Frontal cortex (tissue), 4 donors: ENCODE data around the gene HOMER2. TPM values are rescaled to one million over a fixed set of nuclear protein-coding genes. Genes with fewer than 3 reads are reported as not detected.
"Not testable (repeated sequence)": the region's sequence is repeated elsewhere in the genome, so short reads cannot be mapped to it uniquely, and the experiment has no call there.

Experiments used
- DNase-seq, 2 donors: peaks; one replicate each; pipeline ENCODE4 v3.0.0; 2012; ENCODE audit warnings: low spot score in 2 of 2
- FAIRE-seq: peaks from 2 replicates; lab custom pipeline; 2012; peaks lifted over from hg19 to GRCh38; lab: Jason Lieb, UNC
- total RNA-seq: library from RNA; depleted of rRNA; stranded (reverse); fragments of >200 nt; gene quantifications from one replicate; pipeline ENCODE4 v1.2.3, GENCODE V29; 2014
- donor health status: control.
- donor health status: control.
- donor health status: control.

Gene HOMER2
- total RNA-seq, 1 donor from 2014 or later: 45.2 TPM

DNA sequence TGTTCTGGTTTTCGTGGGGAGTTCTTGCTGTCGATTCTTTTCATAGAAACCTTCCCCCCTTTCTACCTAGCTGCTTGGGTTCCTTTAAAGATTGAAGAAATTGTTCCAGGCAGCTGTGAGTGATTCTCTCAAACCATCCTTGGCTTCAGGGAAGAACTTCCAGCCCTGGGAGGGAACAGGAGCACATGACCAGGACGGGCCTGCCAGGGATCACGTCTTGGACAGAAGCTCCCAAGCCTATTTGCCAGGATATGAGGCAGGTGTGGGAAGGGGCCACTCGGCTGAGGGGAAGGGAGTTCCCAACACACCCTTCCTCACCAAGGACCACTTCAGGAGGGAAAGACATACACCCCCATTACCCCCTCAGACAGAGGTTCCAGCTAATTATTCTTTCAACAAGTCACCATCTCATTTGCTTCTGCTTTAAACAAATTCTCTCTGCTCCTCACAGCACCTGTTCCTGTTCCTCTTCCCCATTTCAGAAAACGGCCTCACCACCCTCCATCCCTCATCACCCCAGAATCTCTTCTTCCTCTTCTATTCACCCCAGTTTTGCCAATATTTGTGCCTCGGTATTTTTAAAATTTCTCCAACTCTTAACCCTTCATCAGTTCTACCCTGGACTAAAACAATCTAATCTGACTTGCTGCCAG, 80.6 kb downstream of the HOMER2 start:
- DNase-seq (no peak), FAIRE-seq (no peak)

DNA sequence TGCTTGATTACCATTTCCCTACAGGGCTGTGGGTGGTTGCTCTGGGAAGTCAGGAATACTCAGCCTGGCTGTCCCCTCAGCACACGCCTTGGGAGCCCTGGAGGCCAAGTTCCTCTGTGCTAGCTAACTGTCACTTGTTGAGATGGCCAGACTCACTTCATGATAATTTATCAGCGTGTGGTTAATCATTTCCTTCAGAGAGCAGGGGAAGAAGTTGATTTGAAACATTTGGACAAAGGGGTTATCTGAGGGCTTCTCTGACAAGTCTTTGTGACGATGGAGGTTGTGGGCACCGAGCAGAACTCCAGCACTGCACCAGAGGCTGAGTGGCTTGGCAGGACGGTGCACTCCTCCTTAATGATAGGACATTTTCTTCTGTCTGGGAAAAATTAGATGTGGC, 81.2 kb downstream of the HOMER2 start:
- FAIRE-seq (no peak), DNase-seq (no peak)

DNA sequence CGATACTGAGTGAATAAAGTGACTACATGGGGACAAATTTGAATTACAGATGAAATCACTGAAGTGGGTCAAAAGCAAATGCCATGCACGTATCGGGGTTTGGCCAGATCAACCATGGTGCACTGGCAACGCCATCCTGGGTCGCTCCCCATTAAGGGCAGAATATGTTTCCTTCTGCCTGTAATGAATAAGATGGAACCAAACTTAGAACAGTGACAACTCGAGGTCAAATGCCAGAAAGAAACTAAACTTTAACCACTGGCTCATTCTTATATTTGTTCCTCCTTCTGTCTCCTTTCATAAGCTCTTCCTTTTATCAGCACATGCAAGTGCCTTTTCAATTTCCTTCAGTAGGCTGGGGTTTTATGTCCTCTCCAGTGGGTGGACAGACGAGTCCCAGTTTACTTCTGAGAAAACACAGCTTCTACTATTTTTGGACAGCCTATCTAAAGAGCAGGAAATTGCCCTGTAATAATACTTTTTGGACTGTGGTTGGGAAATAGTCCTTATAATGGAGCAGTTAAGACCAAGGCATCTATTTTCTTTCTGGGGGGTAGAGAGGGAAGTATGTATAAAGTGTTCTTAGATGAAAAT, 81.7 kb downstream of the HOMER2 start:
- no peak for DNase-seq
- FAIRE-seq: no peak

DNA sequence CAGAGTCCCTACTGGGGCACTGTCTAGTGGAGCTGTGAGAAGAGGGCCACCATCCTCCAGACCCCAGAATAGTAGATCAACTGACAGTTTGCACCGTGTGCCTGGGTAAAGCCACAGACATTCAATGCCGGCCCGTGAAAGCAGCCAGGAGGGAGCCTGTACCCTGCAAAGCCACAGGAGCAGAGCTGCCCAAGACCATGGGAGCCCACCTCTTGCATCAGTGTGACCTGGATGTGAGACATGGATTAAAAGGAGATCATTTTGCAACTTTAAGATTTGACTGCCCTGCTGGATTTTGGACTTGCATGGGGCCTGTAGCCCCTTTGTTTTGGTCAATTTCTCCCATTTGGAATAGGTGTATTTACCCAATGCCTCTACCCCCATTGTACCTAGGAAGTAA, 86.5 kb downstream of the HOMER2 start:
- not testable (repeated sequence) for FAIRE-seq, DNase-seq

DNA sequence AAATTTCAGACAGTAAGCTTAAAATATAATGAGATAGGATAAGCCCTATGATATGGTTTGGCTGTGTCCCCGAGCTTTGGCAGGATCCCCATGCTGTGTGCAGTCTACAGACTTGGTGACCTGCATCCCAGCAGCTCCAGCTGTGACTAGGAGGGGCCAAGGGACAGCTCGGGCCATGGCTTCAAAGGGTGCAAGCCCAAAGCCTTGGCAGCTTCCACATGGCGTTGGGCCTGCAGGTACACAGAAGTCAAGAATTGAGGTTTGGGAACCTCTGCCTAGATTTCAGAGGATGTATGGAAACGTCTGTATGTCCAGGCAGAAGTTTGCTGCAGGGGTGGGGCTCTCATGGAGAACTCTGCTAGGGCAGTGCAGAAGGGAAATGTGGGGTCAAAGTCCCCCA, 86.9 kb downstream of the HOMER2 start:
- DNase-seq, FAIRE-seq: not testable (repeated sequence)

DNA sequence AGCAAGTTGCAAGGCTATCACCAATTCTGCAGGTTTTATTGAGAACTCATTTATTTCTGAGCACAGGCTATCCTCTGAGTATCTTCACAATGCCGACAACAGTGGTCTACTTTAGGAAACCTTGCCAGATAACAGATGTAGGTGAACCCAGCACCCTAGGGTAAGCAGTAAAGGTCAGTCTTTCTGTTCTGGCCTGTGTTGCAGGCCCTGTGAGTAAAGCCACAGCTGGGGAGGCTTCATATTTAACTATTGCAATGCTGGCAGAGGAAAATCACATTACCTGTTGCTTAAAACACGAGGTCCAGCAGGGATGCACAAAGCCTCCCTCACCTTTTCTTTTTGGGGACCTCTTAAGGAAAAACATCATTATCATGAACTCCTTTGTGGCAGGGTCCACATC, 87.6 kb downstream of the HOMER2 start:
- no peak for DNase-seq
- no peak for FAIRE-seq

DNA sequence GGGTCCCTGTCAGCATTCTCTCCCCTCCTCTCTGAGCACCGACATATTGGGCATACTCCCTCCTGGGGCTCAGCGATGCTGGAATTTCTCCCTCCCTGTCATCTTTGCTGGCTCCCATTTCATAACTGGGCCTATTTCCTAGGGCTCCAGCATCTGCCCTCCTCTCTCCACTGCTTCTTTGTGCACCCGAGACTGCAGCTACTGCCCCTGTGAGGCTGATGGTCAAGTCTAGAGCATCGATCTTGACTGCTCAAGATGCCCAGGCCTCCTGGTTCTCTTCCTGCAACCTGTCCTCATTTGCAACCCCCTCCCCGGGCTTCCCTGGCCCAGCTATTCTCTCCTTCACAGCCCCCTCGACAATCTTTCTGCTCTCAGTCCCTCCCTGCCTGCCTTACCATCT, 89.6 kb downstream of the HOMER2 start:
- FAIRE-seq (no peak), DNase-seq (no peak)

DNA sequence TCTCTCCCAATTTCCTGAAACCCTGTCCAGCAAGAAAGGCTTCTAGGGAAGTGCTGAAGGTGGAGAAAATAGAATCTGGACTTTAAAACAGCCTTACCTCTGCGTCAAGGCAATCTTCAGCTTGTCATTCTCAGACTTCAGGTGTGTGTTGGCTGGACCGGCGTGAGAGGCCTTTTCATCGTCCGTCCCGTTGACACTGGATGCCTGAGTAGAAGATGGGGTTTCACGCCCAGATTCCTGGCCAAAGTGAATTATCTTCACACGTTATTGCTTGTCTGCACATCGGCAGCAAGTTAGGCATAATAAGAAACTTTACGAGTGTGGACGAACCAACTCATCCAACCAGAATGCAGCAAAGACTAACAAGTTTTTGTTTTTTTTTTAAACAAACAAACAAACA, 93.6 kb downstream of the HOMER2 start:
- DNase-seq: no peak
- FAIRE-seq: no peak

DNA sequence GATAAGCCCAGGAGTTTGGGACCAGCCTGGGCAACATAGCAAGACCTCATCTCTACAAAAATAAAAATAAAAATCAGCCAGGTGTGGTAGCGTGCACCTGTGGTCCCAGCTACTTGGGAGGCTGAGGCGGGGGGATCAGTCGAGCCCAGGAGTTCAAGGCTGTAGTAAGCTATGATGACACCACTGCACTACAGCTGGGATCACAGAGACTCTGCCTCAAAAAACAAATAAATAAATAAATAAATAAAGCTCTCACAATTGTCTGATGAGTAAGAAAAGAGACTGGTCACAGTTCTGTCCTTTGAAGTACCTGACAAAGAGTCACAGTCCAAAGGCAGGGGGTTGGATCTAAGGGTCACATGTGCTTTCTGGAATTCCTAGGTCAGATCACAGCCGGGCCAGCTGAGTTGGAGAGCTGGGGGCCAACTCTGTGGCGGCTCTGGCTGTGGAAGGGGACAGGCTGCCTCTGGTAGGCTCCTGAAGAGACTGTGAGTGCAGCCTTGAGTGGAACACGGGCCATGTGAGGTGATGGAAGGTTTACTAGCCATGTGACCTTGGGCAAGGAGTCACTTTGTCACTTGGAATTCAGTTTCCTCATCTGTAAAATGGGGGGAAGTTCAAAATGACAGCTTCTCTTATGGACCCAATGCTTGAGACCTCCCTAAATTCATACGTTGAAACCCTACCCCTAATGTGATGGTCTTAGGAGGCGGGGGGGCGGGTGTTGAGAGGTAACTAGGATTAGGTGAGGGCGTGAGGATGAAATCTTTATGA, 95.9 kb downstream of the HOMER2 start:
- no peak for DNase-seq
- FAIRE-seq: no peak

DNA sequence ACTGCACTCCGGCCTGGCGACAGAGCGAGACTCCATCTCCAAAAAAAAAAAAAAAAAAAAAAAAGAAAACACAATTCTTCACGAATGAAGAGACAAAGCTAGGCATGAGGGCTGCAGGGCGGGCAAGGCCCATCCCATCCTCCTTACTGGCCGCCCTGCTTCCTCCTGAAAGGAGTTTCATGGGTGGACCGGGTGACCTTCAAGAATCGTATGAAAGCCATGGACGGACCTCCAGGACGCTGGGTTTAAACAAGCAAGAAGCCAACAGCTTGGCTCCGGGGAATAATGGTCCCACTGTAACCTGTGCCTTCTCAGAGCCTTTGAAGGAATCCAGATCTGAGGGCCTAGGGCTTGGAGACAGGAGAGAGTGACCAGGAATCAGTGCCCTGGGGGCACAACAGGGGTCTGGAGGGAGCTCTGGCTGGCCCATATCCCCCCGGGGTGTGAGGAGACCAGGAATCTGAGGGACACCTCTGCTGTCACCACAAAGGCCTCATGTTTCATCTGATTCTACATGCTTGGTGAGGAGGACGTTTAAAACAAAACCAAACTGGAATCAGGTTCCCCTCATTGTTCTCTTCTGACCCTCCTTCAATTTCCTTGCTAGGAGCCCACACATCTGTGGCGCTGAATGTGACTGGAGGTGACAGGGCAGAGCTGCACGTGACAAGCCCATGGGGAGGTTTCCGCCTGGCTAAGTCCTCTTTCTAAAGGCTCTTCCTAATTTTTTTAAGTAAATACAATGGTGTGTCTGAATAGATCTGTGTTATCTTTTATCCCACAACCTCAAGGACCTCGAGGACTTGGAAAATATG, 97.0 kb downstream of the HOMER2 start:
- DNase-seq: no peak
- FAIRE-seq: no peak

DNA sequence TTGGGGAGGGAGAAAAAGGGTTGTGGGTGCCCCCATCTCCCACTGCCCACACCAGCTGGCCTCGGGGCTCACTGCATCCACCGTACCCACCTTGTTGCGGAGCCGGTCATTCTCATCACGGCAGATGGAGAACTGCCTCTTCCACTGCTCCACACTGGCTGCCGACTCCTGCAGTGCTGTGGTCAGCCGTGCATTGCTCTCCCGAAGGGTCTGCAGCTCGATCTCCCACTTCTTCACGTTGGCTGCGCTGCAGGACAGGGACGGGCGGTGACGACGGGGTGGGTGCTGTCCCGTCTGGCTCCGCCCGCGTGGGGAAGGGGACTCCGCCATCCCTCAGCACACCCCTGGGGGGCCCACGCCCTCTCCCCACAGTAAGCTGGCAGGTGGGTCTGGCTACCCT, 98.0 kb downstream of the HOMER2 start:
- DNase-seq (no peak), FAIRE-seq (no peak)

DNA sequence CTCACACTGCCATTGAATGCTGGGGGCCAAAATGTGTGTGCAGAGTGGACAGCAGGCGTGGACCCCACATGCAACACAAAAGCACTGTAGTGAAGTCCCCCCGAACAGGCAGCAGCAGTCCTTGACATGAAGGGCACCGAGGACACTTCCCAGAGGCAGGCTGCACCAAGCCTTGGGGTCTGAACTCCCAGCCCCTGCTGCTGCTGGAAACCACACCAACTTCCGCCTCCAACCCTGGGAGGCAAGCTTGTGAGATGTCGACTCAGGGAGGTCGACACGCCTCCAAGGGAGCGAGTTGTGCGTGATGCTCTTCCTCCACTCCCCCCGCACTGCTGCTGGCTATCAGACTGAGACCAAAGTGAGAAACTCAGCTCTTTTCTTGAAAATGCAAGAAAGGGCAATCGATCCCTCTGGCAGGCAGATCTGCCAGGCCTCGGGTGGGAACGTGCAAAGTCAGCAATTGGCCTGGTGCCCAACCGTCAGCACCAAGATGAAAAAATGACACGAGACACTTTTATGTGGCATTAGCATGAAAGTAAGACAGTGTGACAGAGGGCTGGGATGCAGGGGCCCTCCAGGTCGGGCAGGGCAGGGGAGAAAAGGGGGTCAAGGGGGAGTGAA, 99.5 kb downstream of the HOMER2 start:
- DNase-seq (no peak), FAIRE-seq (no peak)

DNA sequence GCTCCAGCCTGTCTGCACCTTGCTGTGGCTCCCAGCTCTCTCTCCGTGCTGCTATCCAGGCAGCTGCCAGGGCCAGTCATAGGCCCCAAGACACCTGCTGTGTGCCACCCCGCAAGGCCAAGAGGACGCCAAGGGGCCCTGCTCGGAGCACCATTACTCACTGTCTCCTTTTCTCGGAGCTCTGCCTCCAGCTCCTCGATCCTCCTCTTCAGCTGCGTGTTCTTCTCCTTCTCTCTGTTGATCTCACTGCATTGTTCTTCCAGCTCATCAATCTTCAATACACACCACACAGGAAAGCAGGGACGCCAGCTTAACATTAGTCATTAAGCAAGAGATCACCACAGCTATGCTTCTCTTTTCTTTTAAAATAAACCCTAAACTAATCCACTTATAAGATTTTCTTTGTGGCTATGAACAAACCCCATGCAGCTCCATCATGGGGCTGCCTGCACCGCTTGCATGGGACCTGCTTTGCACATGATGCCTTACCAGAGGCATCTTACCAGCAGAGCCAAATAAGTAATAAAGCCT, 100.5 kb downstream of the HOMER2 start:
- FAIRE-seq: no peak
- no peak for DNase-seq

DNA sequence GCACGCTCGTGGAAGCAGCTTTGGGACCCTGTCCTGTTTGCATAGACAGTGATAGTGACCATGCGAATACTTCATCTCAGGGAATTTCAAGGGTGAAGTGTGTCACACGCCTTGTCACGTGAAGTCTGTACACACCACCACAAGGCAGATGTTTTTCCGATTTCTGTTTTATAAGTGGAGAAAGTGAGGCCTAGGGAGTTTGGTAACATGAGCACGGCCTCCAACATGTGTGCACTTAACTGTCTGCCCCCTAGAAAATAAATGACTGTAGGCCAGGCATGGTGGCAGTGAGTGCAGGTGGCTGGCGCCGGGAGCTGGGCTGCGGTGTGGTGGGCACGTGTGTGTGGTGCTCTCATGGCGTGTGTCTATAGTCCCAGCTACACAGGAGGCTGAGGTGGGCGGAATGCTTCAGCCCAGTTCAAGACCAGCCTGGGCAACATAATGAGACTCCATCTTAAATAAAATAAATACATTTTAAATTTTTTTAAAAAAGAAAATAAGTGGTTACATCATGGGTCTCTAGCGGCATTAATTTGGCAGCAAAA, 101.1 kb downstream of the HOMER2 start:
- no peak for FAIRE-seq

DNA sequence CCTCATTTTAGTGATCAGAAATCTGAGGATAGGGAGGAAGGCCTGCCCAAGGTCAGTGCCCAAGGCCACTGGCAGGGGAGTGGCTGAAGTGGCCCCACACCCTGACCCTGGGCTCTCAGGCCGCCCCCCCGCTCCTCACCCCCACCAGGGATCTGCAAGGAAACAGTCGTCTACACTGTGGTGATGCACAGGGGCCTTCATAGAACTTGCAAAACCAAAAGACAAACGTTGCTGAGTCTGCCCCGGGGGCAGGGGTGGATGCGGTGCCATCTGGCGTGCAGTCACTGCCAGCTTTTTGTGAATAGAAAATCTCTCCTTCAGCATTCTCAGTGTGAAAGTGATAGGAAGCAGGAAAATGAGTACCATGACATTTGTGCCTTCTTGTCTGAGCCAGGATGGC, 101.8 kb downstream of the HOMER2 start:
- no peak for FAIRE-seq
- no peak for DNase-seq

More for the DNA sequence above, 101.1 kb downstream of the HOMER2 start:
- no peak for DNase-seq

DNA sequence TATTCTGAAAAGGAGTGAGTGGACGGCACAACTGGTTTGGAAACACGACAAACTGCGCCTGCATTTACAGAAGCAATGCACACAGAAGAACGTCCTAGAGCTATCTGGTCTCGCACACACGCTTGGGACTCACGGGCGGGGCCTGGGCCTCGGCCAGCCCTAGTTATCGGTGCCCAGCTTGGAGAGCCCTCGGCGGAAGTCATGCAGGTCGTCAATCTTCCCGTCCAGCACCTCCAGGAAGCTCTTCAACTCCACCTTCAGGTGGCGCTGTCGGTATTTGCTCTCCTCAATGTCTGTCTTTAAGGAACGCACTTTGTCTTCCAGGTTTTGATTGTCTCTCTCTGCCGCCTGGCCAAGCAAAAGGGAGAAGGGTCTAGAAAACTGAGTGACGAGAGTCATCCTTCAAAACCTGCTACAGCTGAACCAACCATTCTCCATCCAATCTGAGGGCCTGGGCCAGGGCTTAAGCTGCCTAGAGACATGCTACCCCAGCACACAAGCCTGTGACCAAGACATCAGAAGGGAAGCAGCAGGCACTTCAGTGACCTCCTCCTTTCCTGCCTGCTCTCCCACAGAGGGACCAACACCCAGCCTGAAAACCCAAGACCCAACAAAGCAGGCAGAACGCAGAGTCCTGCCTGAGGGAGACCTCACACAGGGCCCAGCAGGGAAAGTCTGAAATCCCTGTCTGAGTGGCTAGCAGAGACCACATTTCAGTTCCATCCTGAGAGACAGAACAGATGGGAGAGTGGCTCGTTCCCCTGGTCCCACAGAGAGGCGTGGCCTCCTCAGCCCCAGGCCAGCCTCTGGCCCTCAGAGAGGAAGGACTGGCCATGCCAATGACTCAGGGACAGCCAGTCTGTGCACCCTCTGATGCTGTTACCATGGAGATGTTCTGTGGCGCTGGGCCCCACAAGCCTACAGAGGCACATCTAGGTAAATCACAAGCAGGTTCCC, 102.7 kb downstream of the HOMER2 start:
- peak; percentile 24 to 62 for DNase-seq
- FAIRE-seq: no peak

DNA sequence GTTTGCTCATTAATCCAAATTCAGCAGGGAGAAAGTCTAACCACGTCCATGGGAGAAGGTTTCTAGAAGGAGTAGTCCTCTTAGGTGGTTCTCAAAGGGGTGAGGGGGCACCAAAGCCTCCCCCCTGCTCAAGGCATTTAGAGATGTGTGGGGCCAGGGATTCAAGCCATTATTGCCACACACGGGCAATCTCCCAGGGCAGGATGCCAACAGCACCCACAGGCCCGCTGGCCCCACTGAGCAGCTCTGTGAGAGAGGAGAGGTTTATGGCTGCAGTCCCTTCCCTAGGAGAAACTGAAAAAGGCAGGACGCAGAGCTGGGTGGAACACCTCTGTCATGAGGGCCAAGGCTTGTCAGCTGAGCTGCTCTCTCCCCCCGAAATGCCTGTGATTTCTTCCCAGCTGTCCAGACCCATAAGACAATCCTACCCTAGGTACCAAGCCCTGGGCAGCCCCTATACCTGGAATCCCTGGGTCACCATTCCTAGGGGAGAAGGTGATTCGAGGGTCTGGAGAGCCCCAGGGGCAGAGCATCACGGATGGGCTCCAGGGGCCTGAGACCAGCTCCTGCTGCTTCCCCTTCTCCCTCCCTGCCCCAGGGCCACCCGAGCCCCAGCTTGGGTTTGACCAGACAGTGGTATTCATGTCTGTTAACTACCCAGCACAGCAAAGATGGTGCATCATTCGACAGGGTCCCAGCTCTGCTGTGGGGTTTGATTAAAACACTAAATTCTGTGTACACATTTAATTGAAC, 104.1 kb downstream of the HOMER2 start:
- no peak for DNase-seq
- FAIRE-seq: no peak

DNA sequence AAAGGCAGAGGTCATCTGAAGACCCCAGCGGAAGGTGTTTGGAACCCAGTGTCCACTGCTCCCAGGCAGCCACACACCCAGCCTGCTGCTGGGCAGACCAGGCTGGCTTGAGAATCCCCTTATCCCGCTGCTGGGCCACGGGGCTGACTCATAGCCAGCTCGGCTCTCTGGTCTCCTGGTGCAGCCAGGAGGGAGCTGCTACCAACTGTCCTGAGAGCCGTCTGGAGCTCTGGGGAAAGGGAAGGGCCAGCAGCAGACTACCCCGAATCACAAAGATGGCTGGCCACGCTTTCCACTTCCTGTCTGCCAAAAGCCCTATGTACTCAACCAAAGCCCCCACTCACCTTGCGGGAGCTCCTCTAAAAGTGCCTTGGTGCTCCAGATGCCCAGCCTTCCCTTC, 104.8 kb downstream of the HOMER2 start:
- FAIRE-seq (no peak), DNase-seq (no peak)
